ENCODE results near the gene SYCP1.
"Not testable (repeated sequence)": the region's sequence is repeated elsewhere in the genome, so short reads cannot be mapped to it uniquely, and the experiment has no call there.

The SYCP1 gene

GRCh38 chr1:114982251-114982650, 127.6 kb downstream of the SYCP1 start:
- no peak for DNase-seq

- no peak for DNase-seq
Measured at GRCh38 chr1:114986286-114986685, 131.6 kb downstream of the SYCP1 start.

- no peak for DNase-seq
Measured at GRCh38 chr1:114988095-114988494, 133.4 kb downstream of the SYCP1 start.

GRCh38 chr1:114997510-114998289, 143.0 kb downstream of the SYCP1 start:
- DNase-seq: no peak

- no peak for DNase-seq
Measured at GRCh38 chr1:115006191-115006590, 151.5 kb downstream of the SYCP1 start.

- no peak for DNase-seq
Measured at GRCh38 chr1:115012006-115012405, 157.3 kb downstream of the SYCP1 start.

GRCh38 chr1:115012434-115012833, 157.8 kb downstream of the SYCP1 start:
- DNase-seq: no peak

GRCh38 chr1:115013792-115014191, 159.1 kb downstream of the SYCP1 start:
- no peak for DNase-seq

GRCh38 chr1:115019549-115019948, 164.9 kb downstream of the SYCP1 start:
- DNase-seq: not testable (repeated sequence)

GRCh38 chr1:115021145-115021544, 166.5 kb downstream of the SYCP1 start:
- no peak for DNase-seq

- no peak for DNase-seq
Measured at GRCh38 chr1:115023593-115023992, 168.9 kb downstream of the SYCP1 start.

- no peak for DNase-seq
Measured at GRCh38 chr1:115029526-115029925, 174.9 kb downstream of the SYCP1 start, which contains the start of gene TSHB. TSHB (plus strand) TSS chr1:115029826; CDS start chr1:115033363, 3,537 bp downstream.

GRCh38 chr1:115031595-115031994, 176.9 kb downstream of the SYCP1 start:
- DNase-seq: no peak

- no peak for DNase-seq
Measured at GRCh38 chr1:115035652-115036051, 181.0 kb downstream of the SYCP1 start.

GRCh38 chr1:115036814-115037507, 182.3 kb downstream of the SYCP1 start:
- no peak for DNase-seq

- no peak for DNase-seq
Measured at GRCh38 chr1:115040501-115040900, 185.8 kb downstream of the SYCP1 start.

GRCh38 chr1:115041654-115042053, 187.0 kb downstream of the SYCP1 start:
- no peak for DNase-seq
